ENCODE measurements around the gene CALD1.

CALD1 gene

GRCh38 chr7:134770676-134771075 is 8.8 kb upstream of the CALD1 start:
- TF ChIP-seq, protein P1, sequence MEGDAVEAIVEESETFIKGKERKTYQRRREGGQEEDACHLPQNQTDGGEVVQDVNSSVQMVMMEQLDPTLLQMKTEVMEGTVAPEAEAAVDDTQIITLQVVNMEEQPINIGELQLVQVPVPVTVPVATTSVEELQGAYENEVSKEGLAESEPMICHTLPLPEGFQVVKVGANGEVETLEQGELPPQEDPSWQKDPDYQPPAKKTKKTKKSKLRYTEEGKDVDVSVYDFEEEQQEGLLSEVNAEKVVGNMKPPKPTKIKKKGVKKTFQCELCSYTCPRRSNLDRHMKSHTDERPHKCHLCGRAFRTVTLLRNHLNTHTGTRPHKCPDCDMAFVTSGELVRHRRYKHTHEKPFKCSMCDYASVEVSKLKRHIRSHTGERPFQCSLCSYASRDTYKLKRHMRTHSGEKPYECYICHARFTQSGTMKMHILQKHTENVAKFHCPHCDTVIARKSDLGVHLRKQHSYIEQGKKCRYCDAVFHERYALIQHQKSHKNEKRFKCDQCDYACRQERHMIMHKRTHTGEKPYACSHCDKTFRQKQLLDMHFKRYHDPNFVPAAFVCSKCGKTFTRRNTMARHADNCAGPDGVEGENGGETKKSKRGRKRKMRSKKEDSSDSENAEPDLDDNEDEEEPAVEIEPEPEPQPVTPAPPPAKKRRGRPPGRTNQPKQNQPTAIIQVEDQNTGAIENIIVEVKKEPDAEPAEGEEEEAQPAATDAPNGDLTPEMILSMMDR (IDR thresholded peaks at IDR 0.05; ENCODE audit: borderline replicate concordance, control extremely low read depth, extremely low read depth, insufficient read depth, missing control alignments) = no peak
- no peak for DNase-seq (ENCODE audit: low spot score)
- in situ Hi-C loops (cut with MboI; ENCODE audit: low sequenced_read_pairs, unreplicated experiment) = no loop called here

GRCh38 chr7:134771111-134771510 is 8.3 kb upstream of the CALD1 start:
- in situ Hi-C loops (cut with MboI; ENCODE audit: low sequenced_read_pairs, unreplicated experiment) = no loop called here
- TF ChIP-seq, protein P1 (IDR thresholded peaks at IDR 0.05; ENCODE audit: borderline replicate concordance, control extremely low read depth, extremely low read depth, insufficient read depth, missing control alignments) = no peak
- DNase-seq (ENCODE audit: low spot score) = no peak

DNA sequence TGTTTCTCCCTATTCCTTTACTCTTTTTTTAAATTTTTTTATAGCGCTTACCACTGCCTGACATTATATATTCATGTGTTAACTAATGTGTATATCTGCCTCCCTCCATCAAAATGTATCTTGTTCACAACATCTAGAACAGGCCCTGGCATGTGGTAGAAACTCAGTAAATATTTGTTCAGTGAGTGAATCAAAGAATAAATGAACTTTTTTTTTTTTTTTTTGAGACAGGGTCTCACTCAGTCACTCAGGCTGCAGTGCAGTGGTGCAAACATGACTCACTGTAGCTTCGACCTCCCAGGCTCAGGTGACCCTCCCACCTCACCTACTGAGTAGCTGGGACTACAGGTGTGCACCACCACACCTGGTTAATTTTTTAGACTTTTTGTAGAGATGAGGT is 7.5 kb upstream of the CALD1 start:
- in situ Hi-C loops (cut with MboI; ENCODE audit: low sequenced_read_pairs, unreplicated experiment) = no loop called here

DNA sequence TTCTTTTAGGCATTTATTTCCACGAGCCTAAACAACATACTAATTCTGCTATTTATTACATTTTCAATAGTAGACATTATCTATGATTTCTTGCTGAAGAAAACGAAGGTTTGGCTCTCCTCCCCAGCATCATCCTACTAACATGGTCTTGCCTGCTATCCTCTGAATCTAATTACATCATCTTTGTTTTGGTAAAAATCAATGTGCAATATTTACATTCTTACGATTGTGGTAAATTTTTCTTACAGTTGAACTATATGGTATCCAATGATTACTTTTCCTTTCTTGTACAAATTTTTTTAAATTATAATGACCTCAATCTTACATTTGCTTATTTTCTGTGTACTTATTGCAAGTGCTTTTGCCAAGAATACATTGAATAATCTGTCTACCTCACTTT is 7.0 kb upstream of the CALD1 start:
- in situ Hi-C loops (cut with MboI; ENCODE audit: low sequenced_read_pairs, unreplicated experiment) = no loop called here

More for the DNA sequence above, 7.5 kb upstream of the CALD1 start:
- TF ChIP-seq, protein P1 (IDR thresholded peaks at IDR 0.05; ENCODE audit: borderline replicate concordance, control extremely low read depth, extremely low read depth, insufficient read depth, missing control alignments) = no peak
- no peak for DNase-seq (ENCODE audit: low spot score)

GRCh38 chr7:134773164-134773563 is 6.3 kb upstream of the CALD1 start:
- TF ChIP-seq, protein P1 (IDR thresholded peaks at IDR 0.05; ENCODE audit: borderline replicate concordance, control extremely low read depth, extremely low read depth, insufficient read depth, missing control alignments) = no peak
- no peak for DNase-seq (ENCODE audit: low spot score)
- in situ Hi-C loops (cut with MboI; ENCODE audit: low sequenced_read_pairs, unreplicated experiment) = no loop called here

More for the DNA sequence above, 7.0 kb upstream of the CALD1 start:
- DNase-seq (ENCODE audit: low spot score) = no peak
- TF ChIP-seq, protein P1 (IDR thresholded peaks at IDR 0.05; ENCODE audit: borderline replicate concordance, control extremely low read depth, extremely low read depth, insufficient read depth, missing control alignments) = no peak

GRCh38 chr7:134774119-134774518 is 5.3 kb upstream of the CALD1 start:
- DNase-seq (ENCODE audit: low spot score) = no peak
- TF ChIP-seq, protein P1 (IDR thresholded peaks at IDR 0.05; ENCODE audit: borderline replicate concordance, control extremely low read depth, extremely low read depth, insufficient read depth, missing control alignments) = no peak

GRCh38 chr7:134777470-134777869 is 2.0 kb upstream of the CALD1 start:
- in situ Hi-C loops (cut with MboI; ENCODE audit: low sequenced_read_pairs, unreplicated experiment) = no loop called here
- DNase-seq (ENCODE audit: low spot score) = no peak
- TF ChIP-seq, protein P1 (IDR thresholded peaks at IDR 0.05; ENCODE audit: borderline replicate concordance, control extremely low read depth, extremely low read depth, insufficient read depth, missing control alignments) = no peak

More at GRCh38 chr7:134774119-134774518, 5.3 kb upstream of the CALD1 start:
- in situ Hi-C loops (cut with MboI; ENCODE audit: low sequenced_read_pairs, unreplicated experiment) = no loop called here

Measured in GM13976 (cell line).